GM21619 (cell line): Measurements from ENCODE around the gene NLK.

ENCODE experiments used
- ATAC-seq: cut with Tn5 transposase; IDR thresholded peaks from one replicate; pipeline ENCODE4 v1.9.1; 2021; ENCODE audit not compliant: unreplicated experiment

Gene NLK

GRCh38 chr17:28110184-28110583 is 67.7 kb downstream of the NLK start:
- no peak for ATAC-seq

GRCh38 chr17:28112181-28112580 is 69.7 kb downstream of the NLK start:
- ATAC-seq = no peak

- ATAC-seq = no peak
Measured at GRCh38 chr17:28112606-28113005, 70.1 kb downstream of the NLK start.

- ATAC-seq = no peak
Measured at GRCh38 chr17:28113269-28113668, 70.8 kb downstream of the NLK start.

GRCh38 chr17:28115046-28115445 is 72.6 kb downstream of the NLK start:
- ATAC-seq = no peak

- no peak for ATAC-seq
Measured at GRCh38 chr17:28117304-28117703, 74.8 kb downstream of the NLK start.

- no peak for ATAC-seq
Measured at GRCh38 chr17:28118362-28118761, 75.9 kb downstream of the NLK start.

- ATAC-seq = no peak
Measured at GRCh38 chr17:28119046-28119445, 76.6 kb downstream of the NLK start.

- ATAC-seq = no peak
Measured at GRCh38 chr17:28119560-28119959, 77.1 kb downstream of the NLK start.

GRCh38 chr17:28120766-28121165 is 78.3 kb downstream of the NLK start:
- ATAC-seq = no peak

- ATAC-seq = no peak
Measured at GRCh38 chr17:28124962-28125361, 82.5 kb downstream of the NLK start.

GRCh38 chr17:28125526-28126378 is 83.3 kb downstream of the NLK start:
- ATAC-seq = no peak

- no peak for ATAC-seq
Measured at GRCh38 chr17:28127196-28127595, 84.7 kb downstream of the NLK start.

- no peak for ATAC-seq
Measured at GRCh38 chr17:28128779-28129178, 86.3 kb downstream of the NLK start.

GRCh38 chr17:28130472-28130871 is 88.0 kb downstream of the NLK start:
- ATAC-seq = no peak

GRCh38 chr17:28131599-28131998 is 89.1 kb downstream of the NLK start:
- ATAC-seq = no peak

GRCh38 chr17:28133562-28133970 is 91.1 kb downstream of the NLK start:
- ATAC-seq = no peak

GRCh38 chr17:28136923-28137322 is 94.4 kb downstream of the NLK start:
- no peak for ATAC-seq

- no peak for ATAC-seq
Measured at GRCh38 chr17:28139822-28140221, 97.3 kb downstream of the NLK start.

GRCh38 chr17:28141313-28141712 is 98.8 kb downstream of the NLK start:
- ATAC-seq = no peak

- ATAC-seq = no peak
Measured at GRCh38 chr17:28141773-28142172, 99.3 kb downstream of the NLK start.

- no peak for ATAC-seq
Measured at GRCh38 chr17:28142305-28142704, 99.8 kb downstream of the NLK start.

GRCh38 chr17:28144019-28144418 is 101.5 kb downstream of the NLK start:
- ATAC-seq = no peak
